Measurements from ENCODE around the gene CHRM3. TPM values are rescaled to one million over a fixed set of nuclear protein-coding genes. Genes with fewer than 3 reads are reported as not detected.
"Not testable (repeated sequence)": the region's sequence is repeated elsewhere in the genome, so short reads cannot be mapped to it uniquely, and the experiment has no call there.

CHRM3 gene
- polyA plus RNA-seq, 3 donors = not detected

GRCh38 chr1:239367196-239367810, 19.1 kb upstream of the CHRM3 start:
- peaks cover 31% of the 10 kb centered on the region for H3K4me1 Mint-ChIP-seq
- Histone ChIP-seq H3K27ac (ENCODE audit: low read depth in 1 of 2, low read length in 2 of 2) (no peak overlapping the region), H4K20me1 (ENCODE audit: insufficient read depth, low read length) (no peaks in the 10 kb centered on the region), H3K27me3 (ENCODE audit: control insufficient read depth in 2 of 2, insufficient read depth in 2 of 2, low read length in 2 of 2) (no peaks in the 10 kb centered on the region), H3K9me3 (replicated peaks in 1 of 2; ENCODE audit: control insufficient read depth in 1 of 2, insufficient read depth in 1 of 2, low read length in 2 of 2) (no peaks in the 10 kb centered on the region), H2AFZ (ENCODE audit: insufficient read depth, low read depth, low read length, poor library complexity, severe bottlenecking) (no peak overlapping the region), H3K9ac (ENCODE audit: insufficient read depth, low read length, poor library complexity, severe bottlenecking) (no peak overlapping the region), H3K4me1 (ENCODE audit: control insufficient read depth in 1 of 2, insufficient read depth in 2 of 2, low read length in 2 of 2) (peaks cover 22 to 26% of the 10 kb centered on the region in 2 donors), H3K36me3 (replicated peaks in 1 of 2; ENCODE audit: control insufficient read depth in 1 of 2, insufficient read depth in 2 of 2, low read length in 2 of 2) (no peaks in the 10 kb centered on the region), H3K4me3 (replicated peaks in 1 of 3; ENCODE audit: low read depth in 2 of 3, low read length in 3 of 3) (no peak overlapping the region), H3K4me2 (replicated peaks; ENCODE audit: extremely low read depth, low read length, poor library complexity, severe bottlenecking) (peak overlapping the region; percentile 9), H3K79me2 (ENCODE audit: insufficient read depth, low read length) (no peaks in the 10 kb centered on the region)
- 97% methylated on average over 3 of the region's 4 CpGs for WGBS (ENCODE audit: insufficient coverage)
- H3K27ac Mint-ChIP-seq = peak overlapping the region in 1 of 7 donors; percentile 45
- peak; percentile 8 to 63 (median 44) for DNase-seq
- H3K9me3 Mint-ChIP-seq = peaks cover 0 to 5% (median 2%) of the 10 kb centered on the region in 7 donors
- peak overlapping the region in 1 of 2 donors; percentile 23 for H3K4me3 Mint-ChIP-seq
- no peaks in the 10 kb centered on the region for H3K36me3 Mint-ChIP-seq
- TF ChIP-seq CTCF (IDR thresholded peaks at IDR 0.05) = no peak
- H3K27me3 Mint-ChIP-seq (ENCODE audit: low read depth in 3 of 3) = peaks cover 0 to 2% (median 0%) of the 10 kb centered on the region in 3 donors
- intact Hi-C loops (cut with micrococcal nuclease) = no loop called here

- no peak for DNase-seq
- peaks cover 22 to 26% of the 10 kb centered on the region in 2 donors for H3K4me1 ChIP-seq (ENCODE audit: control insufficient read depth in 1 of 2, insufficient read depth in 2 of 2, low read length in 2 of 2)
- no peak overlapping the region for H3K4me3 ChIP-seq (replicated peaks in 1 of 3; ENCODE audit: low read depth in 2 of 3, low read length in 3 of 3)
- H3K27ac ChIP-seq (ENCODE audit: low read depth in 1 of 2, low read length in 2 of 2) = no peak overlapping the region
- Mint-ChIP-seq H3K27me3 (ENCODE audit: low read depth in 3 of 3) (peaks cover 0 to 2% (median 0%) of the 10 kb centered on the region in 3 donors), H3K4me3 (no peak overlapping the region), H3K36me3 (no peaks in the 10 kb centered on the region), H3K9me3 (peaks cover 0 to 5% (median 4%) of the 10 kb centered on the region in 7 donors), H3K27ac (no peak overlapping the region), H3K4me1 (peaks cover 30% of the 10 kb centered on the region)
- no peaks in the 10 kb centered on the region for H4K20me1 ChIP-seq (ENCODE audit: insufficient read depth, low read length)
- no peaks in the 10 kb centered on the region for H3K79me2 ChIP-seq (ENCODE audit: insufficient read depth, low read length)
- no peaks in the 10 kb centered on the region for H3K9me3 ChIP-seq (replicated peaks in 1 of 2; ENCODE audit: control insufficient read depth in 1 of 2, insufficient read depth in 1 of 2, low read length in 2 of 2)
- no peak overlapping the region for H3K4me2 ChIP-seq (replicated peaks; ENCODE audit: extremely low read depth, low read length, poor library complexity, severe bottlenecking)
- H2AFZ ChIP-seq (ENCODE audit: insufficient read depth, low read depth, low read length, poor library complexity, severe bottlenecking) = no peak overlapping the region
- intact Hi-C loops (cut with micrococcal nuclease) = no loop called here
- no peak overlapping the region for H3K9ac ChIP-seq (ENCODE audit: insufficient read depth, low read length, poor library complexity, severe bottlenecking)
- no peaks in the 10 kb centered on the region for H3K36me3 ChIP-seq (replicated peaks in 1 of 2; ENCODE audit: control insufficient read depth in 1 of 2, insufficient read depth in 2 of 2, low read length in 2 of 2)
- no peaks in the 10 kb centered on the region for H3K27me3 ChIP-seq (ENCODE audit: control insufficient read depth in 2 of 2, insufficient read depth in 2 of 2, low read length in 2 of 2)
- TF ChIP-seq CTCF (IDR thresholded peaks at IDR 0.05) = no peak
- 80% methylated on average over 1 of the region's 7 CpGs for WGBS (ENCODE audit: insufficient coverage)
These were observed 17.8 kb upstream of the CHRM3 start for GRCh38 chr1:239368436-239369109.

GRCh38 chr1:239370869-239371268, 15.5 kb upstream of the CHRM3 start:
- intact Hi-C loops (cut with micrococcal nuclease) = not testable (repeated sequence)
- peaks cover 18% of the 10 kb centered on the region for H3K4me1 Mint-ChIP-seq
- WGBS (ENCODE audit: insufficient coverage) = no CpG with 5 or more reads among the region's 3 CpGs

More at GRCh38 chr1:239370869-239371268, 15.5 kb upstream of the CHRM3 start:
- H3K4me3 Mint-ChIP-seq; H3K4me2 ChIP-seq (replicated peaks; ENCODE audit: extremely low read depth, low read length, poor library complexity, severe bottlenecking); H3K27me3 Mint-ChIP-seq (ENCODE audit: low read depth in 3 of 3); H3K36me3 ChIP-seq (replicated peaks in 1 of 2; ENCODE audit: control insufficient read depth in 1 of 2, insufficient read depth in 2 of 2, low read length in 2 of 2); H3K27ac ChIP-seq (ENCODE audit: low read depth in 1 of 2, low read length in 2 of 2); H3K9me3 ChIP-seq (replicated peaks in 1 of 2; ENCODE audit: control insufficient read depth in 1 of 2, insufficient read depth in 1 of 2, low read length in 2 of 2); H3K4me3 ChIP-seq (replicated peaks in 1 of 3; ENCODE audit: low read depth in 2 of 3, low read length in 3 of 3); H2AFZ ChIP-seq (ENCODE audit: insufficient read depth, low read depth, low read length, poor library complexity, severe bottlenecking); H3K9me3 Mint-ChIP-seq; H4K20me1 ChIP-seq (ENCODE audit: insufficient read depth, low read length); DNase-seq; H3K9ac ChIP-seq (ENCODE audit: insufficient read depth, low read length, poor library complexity, severe bottlenecking); H3K36me3 Mint-ChIP-seq; H3K27me3 ChIP-seq (ENCODE audit: control insufficient read depth in 2 of 2, insufficient read depth in 2 of 2, low read length in 2 of 2); H3K27ac Mint-ChIP-seq; H3K79me2 ChIP-seq (ENCODE audit: insufficient read depth, low read length): not testable (repeated sequence)
- peaks cover 12 to 15% of the 10 kb centered on the region in 2 donors for H3K4me1 ChIP-seq (ENCODE audit: control insufficient read depth in 1 of 2, insufficient read depth in 2 of 2, low read length in 2 of 2)

All from CD14-positive monocyte (primary cell).